Kidney glomerular epithelial cell (primary cell): ENCODE results near the gene ZNG1B.
"Not testable (repeated sequence)": the region's sequence is repeated elsewhere in the genome, so short reads cannot be mapped to it uniquely, and the experiment has no call there.

Source experiments
- DNase-seq: peaks from one replicate; lab custom pipeline; 2025; lab: John Stamatoyannopoulos, UW

Gene ZNG1B

GRCh38 chr2:113437508-113438465 lies at the start of gene ZNG1B:
Gene ZNG1B, plus strand, starts transcription at chr2:113437691. Its CDS starts 178 bp downstream, at chr2:113437869.
- not testable (repeated sequence) for DNase-seq

GRCh38 chr2:113390124-113390849 lies 47.2 kb upstream of the ZNG1B start:
- no peak for DNase-seq

- no peak for DNase-seq
Measured at GRCh38 chr2:113391073-113391472, 46.4 kb upstream of the ZNG1B start.

GRCh38 chr2:113406114-113406513 lies 31.4 kb upstream of the ZNG1B start:
- no peak for DNase-seq

DNA sequence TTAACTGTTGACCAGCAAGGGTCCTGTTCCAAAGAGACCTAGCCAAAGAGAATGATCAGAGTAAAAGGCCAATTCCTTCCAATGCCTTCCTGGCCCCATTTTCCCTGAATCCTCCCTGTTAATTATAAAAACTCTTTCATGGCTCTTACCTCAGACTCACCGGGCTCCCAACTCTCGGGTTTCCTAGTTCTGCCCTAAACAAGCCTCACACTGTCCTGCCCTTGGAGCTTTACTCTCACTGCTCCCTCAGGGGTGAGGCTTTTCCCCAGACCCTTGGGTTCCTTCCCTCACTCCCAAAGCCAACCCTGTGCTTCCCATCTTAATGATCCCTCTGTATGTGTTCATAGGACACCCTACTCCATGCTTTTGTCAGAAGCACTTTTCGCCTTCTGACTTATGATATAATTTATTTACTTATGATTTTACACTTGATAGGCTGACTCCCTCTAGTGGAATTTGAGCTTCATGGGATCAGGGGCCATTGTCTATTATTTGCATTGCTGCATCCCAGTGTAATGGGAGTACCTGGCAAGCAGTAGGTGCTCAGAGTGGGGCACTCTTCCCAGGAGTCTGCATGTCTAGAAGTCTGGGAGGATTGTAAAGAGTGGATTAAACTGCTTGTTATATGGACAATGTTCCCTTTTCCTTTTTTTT lies 29.9 kb upstream of the ZNG1B start:
- no peak for DNase-seq

- DNase-seq, result not testable (repeated sequence)
Measured at GRCh38 chr2:113411725-113412352, 25.7 kb upstream of the ZNG1B start.

DNA sequence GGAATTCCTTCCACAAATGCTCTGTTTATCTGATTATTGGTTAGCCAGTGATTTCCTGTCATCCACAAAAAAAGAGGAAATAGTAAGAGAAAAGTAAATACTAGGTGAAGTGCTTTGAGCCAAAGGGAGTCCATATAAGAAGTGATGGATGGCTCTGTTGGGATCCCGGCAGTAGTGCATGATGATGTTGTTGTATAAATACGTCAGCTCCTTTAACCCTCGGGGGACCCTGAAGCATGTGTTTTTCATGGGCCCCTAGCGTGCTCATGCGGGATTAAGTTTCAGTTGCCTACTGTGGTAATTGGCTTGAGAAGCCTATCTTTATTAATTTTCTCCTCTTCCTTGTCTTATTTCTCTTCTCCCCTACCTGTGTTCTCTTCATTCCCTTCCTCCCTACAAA lies 24.7 kb upstream of the ZNG1B start:
- not testable (repeated sequence) for DNase-seq

DNA sequence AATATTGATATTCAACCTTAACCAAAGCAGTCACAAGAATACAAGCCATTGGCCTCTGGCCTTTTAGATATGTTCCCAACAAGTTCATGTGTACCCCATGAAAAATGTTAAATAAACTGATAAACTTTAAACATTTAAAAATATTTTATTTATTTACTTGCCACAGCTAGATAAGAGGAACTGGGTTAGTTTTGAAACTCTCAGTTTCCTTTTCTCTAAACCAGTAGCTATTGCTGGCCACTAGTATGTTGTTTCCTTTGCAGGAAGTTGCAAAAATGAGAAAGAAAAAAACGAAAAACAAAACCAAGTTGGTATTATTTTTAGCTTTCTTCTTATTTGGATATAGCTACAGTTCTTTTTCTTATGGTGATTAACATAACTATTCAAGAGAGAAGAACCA lies 5.7 kb upstream of the ZNG1B start:
- DNase-seq, result not testable (repeated sequence)

GRCh38 chr2:113433468-113433867 lies 4.0 kb upstream of the ZNG1B start:
- DNase-seq, result not testable (repeated sequence)

DNA sequence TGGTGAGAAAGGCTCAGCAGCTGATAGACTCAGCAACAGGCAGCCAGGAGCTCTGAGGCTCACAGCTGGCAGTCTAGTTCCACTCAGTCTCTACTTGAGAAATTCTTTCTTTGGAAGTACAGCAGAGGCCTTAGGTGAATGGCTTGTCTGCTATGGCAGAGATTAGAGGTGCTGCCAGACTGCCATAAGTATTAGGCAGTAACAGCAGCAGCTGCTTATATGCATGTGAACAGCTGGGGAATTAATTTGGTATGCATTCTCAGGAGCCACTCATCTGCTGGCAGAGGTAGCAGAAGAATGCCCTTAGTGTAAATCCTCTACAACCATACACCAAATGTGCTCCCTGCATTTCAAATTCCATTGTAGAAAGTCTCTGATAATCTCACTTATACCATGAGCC lies 28.3 kb downstream of the ZNG1B start:
- DNase-seq, result not testable (repeated sequence)

GRCh38 chr2:113476688-113477368 lies 39.3 kb downstream of the ZNG1B start:
- not testable (repeated sequence) for DNase-seq

DNA sequence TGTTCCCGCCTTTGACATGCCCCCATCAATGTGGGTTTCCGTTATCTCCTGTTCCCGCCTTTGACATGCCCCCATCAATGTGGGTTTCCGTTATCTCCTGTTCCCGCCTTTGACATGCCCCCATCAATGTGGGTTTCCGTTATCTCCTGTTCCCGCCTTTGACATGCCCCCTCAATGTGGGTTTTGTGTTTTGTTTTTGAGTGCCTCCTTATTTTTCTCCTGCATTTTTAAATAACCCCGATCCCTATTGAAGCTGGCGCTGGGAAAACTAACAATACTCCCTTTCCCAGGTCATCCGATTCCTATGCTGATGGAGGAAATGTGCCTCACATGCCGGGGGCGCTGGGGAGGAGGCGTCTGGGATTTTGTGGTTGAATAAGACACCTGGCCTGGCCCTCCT lies 59.0 kb downstream of the ZNG1B start:
- DNase-seq, result not testable (repeated sequence)

GRCh38 chr2:113498365-113498764 lies 60.9 kb downstream of the ZNG1B start, which contains the start of gene FOXD4L1:
Gene FOXD4L1, plus strand, starts transcription at chr2:113498665. Its CDS starts 592 bp downstream, at chr2:113499257.
- not testable (repeated sequence) for DNase-seq

GRCh38 chr2:113499019-113499885 lies 61.8 kb downstream of the ZNG1B start:
- DNase-seq, result not testable (repeated sequence)

- DNase-seq, result not testable (repeated sequence)
Measured at GRCh38 chr2:113499886-113500722, 62.6 kb downstream of the ZNG1B start.

- not testable (repeated sequence) for DNase-seq
Measured at GRCh38 chr2:113500723-113501038, 63.2 kb downstream of the ZNG1B start.

- DNase-seq, result not testable (repeated sequence)
Measured at GRCh38 chr2:113502216-113503093, 65.0 kb downstream of the ZNG1B start.
